ENCODE measurements around the gene GPAT3.
"Not testable (repeated sequence)": the region's sequence is repeated elsewhere in the genome, so short reads cannot be mapped to it uniquely, and the experiment has no call there.

Gene GPAT3

DNA sequence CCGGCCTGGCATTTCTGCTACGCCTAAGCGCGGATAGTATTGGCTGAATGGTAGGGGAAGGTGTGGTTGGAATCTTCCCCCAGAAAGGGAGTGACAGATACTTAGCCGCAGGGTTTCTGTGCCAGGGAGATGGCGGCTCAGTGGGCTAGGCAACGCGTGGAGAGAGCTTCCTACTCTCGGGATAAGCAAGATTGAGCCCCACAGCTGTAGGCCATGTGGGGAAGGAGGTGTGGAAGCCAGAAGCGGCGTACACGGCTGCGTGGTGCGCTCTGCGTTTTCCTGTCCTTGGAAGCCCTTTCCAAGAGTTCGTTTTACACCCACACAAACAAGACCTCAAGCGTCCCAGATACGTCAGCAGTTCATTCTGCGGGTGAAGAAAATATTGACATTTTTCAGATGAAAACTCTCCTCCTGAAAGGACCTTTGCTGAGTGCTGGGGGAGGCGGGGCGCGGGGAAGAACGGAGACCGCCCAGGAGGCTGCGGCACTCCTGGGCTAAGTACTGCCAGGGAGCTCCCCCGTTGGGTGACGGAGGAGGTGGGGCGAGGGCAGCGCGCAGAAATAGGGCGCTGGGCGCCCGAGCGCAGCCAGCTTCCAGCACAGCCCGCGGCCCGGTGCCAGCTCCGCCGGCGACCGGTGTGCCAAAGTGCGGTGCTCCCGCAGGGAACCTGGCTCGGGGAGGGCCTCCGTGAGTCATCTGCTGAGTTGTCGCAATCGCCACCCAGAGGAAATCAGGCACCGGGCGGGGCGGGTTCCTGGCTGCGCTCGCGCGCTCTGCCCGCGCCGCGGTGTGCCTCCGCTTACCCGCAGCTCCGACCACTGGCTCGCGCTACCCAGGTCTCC lies at the start of gene GPAT3:
Gene GPAT3, plus strand, starts transcription at position 589 of the 842 bp plus-strand sequence. CDS start 515 bp downstream, outside the sequence.
- DNase-seq (ENCODE audit: low read depth): peak; percentile 39

GRCh38 chr4:83486457-83487129 lies 49.3 kb upstream of the GPAT3 start:
- no peak for DNase-seq (ENCODE audit: low read depth)

GRCh38 chr4:83489711-83490326 lies 46.1 kb upstream of the GPAT3 start:
- DNase-seq (ENCODE audit: low read depth): no peak

DNA sequence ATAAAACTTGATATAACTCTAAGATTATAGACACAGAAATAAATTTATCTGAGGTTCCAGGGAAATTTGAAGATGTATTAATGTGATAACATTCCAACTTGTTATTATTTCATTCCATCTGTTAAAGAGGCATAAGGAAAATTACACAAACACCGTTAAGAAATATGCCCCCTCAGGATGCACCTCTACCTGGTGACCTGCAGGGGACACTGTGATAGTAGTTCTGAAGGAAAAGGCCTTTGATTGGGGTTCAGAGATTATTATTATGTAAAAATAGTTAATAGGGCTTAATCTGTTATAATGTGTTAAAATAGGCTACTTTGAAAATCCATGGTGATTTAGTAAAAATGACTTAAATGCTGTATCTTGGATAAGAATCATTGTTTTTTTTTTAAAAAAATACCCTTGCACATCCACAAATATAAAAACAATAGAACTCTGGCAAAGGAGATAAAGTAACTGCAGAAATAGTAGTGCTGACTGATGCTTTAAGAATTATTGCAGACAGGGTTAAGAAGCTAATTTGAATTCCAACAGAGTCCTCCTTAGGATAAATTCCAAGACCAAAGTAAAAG lies 44.9 kb upstream of the GPAT3 start:
- DNase-seq (ENCODE audit: low read depth): no peak

- not testable (repeated sequence) for DNase-seq (ENCODE audit: low read depth)
Observed at GRCh38 chr4:83496085-83496917, 39.6 kb upstream of the GPAT3 start.

- DNase-seq (ENCODE audit: low read depth): no peak
Observed at GRCh38 chr4:83498187-83498586, 37.7 kb upstream of the GPAT3 start.

DNA sequence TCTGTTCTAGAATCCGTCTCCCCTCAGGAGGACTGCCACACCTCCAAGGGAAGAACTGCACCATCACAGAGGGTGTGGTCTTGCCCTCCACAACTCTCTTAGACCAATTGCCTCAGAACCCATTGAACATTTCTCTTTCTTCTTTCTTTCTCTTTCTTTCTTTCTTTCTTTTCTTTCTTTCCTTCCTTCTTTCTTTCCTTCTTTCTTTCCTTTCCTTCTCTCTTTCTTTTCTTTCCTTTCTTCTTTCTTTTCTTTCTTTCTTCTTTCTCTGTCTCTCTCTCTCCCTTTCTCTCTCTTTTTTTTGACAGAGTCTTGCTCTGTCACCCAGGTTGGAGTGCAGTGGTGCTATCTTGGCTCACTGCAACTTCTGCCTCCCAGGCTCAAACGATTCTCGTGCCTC lies 34.2 kb upstream of the GPAT3 start:
- DNase-seq (ENCODE audit: low read depth): not testable (repeated sequence)

GRCh38 chr4:83503974-83504373 lies 31.9 kb upstream of the GPAT3 start:
- DNase-seq (ENCODE audit: low read depth): no peak

- no peak for DNase-seq (ENCODE audit: low read depth)
Observed at GRCh38 chr4:83504503-83504902, 31.4 kb upstream of the GPAT3 start.

- no peak for DNase-seq (ENCODE audit: low read depth)
Observed at GRCh38 chr4:83504996-83505395, 30.9 kb upstream of the GPAT3 start.

DNA sequence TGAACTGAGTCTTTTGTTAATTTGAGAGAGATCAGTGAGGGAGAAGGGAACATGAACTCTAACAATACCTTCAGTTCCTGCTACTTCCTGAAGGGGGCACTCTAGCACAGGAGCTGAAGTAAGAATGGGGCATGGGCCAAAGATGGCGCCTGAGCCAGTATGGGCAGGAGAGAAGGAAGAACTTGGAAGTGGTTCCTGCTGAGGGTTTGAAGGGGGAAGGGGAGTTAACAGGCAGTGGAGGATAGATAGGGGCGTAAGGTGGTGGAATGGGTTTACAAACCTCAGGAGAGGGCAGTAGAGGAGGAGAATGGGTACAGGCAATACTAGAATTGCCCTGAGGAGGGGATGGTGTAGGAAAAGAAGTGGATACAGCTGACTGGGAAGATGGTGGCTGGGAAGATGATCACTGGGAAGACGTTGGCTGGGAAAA lies 26.7 kb upstream of the GPAT3 start:
- DNase-seq (ENCODE audit: low read depth): peak; percentile 8

GRCh38 chr4:83510442-83510841 lies 25.5 kb upstream of the GPAT3 start:
- no peak for DNase-seq (ENCODE audit: low read depth)

- DNase-seq (ENCODE audit: low read depth): peak; percentile 84
Observed at GRCh38 chr4:83516042-83516772, 19.7 kb upstream of the GPAT3 start.

- no peak for DNase-seq (ENCODE audit: low read depth)
Observed at GRCh38 chr4:83522239-83522638, 13.7 kb upstream of the GPAT3 start.

DNA sequence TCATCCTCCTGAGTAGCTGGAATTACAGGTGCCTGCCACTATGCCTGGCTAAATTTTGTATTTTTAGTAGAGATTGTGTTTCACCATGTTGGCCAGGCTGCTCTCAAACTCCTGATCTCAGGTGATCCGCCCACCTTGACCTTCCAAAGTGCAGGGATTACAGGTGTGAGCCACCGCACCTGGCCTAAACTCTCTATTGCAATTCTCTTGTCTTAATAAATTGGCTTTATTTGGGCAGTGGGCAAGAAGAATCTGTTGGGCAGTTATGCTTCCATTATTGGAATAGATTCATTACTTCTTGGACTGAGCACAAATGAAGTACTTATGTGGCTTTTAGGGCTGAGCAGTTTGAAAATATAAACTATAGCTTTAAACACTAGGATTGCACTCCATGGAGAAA lies 8.2 kb upstream of the GPAT3 start:
- no peak for DNase-seq (ENCODE audit: low read depth)

GRCh38 chr4:83536362-83537272 lies 709 bp downstream of the GPAT3 start:
- no peak for DNase-seq (ENCODE audit: low read depth)

DNA sequence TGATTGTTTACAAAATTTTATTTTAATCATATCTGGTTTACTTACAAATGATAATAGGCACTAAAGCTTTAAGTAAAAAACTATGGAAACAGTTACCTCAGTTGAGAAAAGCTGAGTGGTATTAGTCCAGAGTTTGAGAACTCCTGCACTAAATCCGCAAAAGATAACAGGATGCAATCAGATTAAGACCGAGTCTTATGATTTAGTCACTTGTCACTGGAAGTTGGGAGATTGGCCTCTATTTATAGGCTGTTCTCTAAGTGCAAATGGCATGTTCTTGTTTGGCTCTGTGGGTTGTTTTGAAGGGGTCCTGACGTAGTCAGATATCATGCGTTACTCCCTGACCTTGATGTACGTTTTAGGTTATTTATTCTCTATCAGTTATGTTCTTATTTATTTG lies 6.3 kb downstream of the GPAT3 start:
- no peak for DNase-seq (ENCODE audit: low read depth)

- no peak for DNase-seq (ENCODE audit: low read depth)
Observed at GRCh38 chr4:83546786-83547185, 10.9 kb downstream of the GPAT3 start.

GRCh38 chr4:83548151-83548905 lies 12.4 kb downstream of the GPAT3 start:
- peak; percentile 85 for DNase-seq (ENCODE audit: low read depth)

Data from GM04503 (cell line).